ENCODE results near the gene FANCL. TPM values are rescaled to one million over a fixed set of nuclear protein-coding genes. Genes with fewer than 3 reads are reported as not detected.

FANCL gene
- total RNA-seq (2022; extraction: Qiagen RNA extraction): 25.5 to 34.4 TPM (median 28.6 TPM) in 5 replicates

GRCh38 chr2:58240670-58241545 is at the start of gene FANCL:
TSS of gene FANCL (minus strand) at chr2:58241325. CDS start at chr2:58241313, 12 bp downstream.

Other genes with a start within 250 kb of the FANCL start
- 28.1 to 36.5 TPM (median 29.8 TPM) in 5 replicates for gene VRK2, start 194.5 kb downstream of the FANCL start, total RNA-seq (2022; extraction: Qiagen RNA extraction)